ENCODE results near the gene ATP4A. TPM values are rescaled to one million over a fixed set of nuclear protein-coding genes. Genes with fewer than 3 reads are reported as not detected.

Gene ATP4A
- total RNA-seq: not detected
- long read RNA-seq: 0 reads

GRCh38 chr19:35563207-35563829 lies at the start of gene ATP4A:
TSS of gene ATP4A (minus strand) at chr19:35563658. CDS start at chr19:35563629, 29 bp downstream.
- H3K27me3 ChIP-seq: peaks cover 17% of the 10 kb centered on the region

DNA sequence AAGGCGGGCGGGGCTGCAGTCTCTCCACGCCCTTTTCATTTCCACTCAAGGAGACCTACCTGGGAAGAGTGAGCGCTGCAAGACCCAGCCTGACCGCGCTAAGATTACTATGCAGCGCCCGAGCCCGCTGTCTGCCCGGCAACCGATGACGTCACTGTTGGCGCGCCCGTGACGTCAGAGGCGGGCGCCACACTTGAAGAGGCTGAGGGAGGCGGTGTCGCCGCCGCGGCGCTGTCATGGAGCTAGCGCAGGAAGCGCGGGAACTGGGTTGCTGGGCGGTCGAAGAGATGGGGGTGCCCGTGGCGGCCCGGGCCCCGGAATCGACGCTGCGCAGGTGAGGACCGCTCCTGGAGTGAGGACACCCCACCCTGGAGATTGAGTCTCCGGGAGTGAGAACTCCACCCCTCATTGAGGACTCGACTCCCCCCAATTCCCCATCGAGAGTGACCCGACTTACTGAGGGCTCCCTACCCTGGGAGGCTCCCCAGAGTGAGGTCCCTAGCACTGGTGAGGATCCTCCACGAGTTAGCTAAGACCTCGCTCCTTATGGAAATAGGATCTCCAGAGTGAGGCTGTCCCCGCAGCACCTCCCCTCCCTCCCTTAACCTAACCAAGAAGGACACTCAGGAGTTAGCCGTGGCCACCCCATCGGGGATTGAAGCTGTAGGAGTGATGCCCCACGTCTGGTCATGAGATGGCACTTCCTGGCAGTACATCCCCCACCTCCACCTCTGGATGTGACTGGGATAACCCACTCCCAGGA lies 49.3 kb upstream of the ATP4A start, which contains the start of gene HAUS5:
TSS of gene HAUS5 (plus strand) at position 177 of the 763 bp plus-strand sequence. CDS start at position 237, 60 bp downstream.
- no peak for TF ChIP-seq CTCF (IDR thresholded peaks at IDR 0.05)
- intact Hi-C loops (cut with DNase I): no loop called here
- H3K36me3 ChIP-seq: no peaks in the 10 kb centered on the region
- peak within 1 kb of the TSS; percentile 71 for H3K27ac ChIP-seq
- peak; percentile 93 for ATAC-seq
- H3K9me3 ChIP-seq: no peaks in the 10 kb centered on the region
- DNase-seq: peak; percentile 95
- H3K27me3 ChIP-seq: no peaks in the 10 kb centered on the region
- peaks cover 5% of the 10 kb centered on the region for H3K4me1 ChIP-seq
- H3K4me3 ChIP-seq: peak within 1 kb of the TSS; percentile 78

More at GRCh38 chr19:35563207-35563829, at the start of gene ATP4A:
- peaks cover 1% of the 10 kb centered on the region for H3K4me1 ChIP-seq
- no peak within 1 kb of the TSS for H3K4me3 ChIP-seq
- TF ChIP-seq CTCF (IDR thresholded peaks at IDR 0.05): no peak
- H3K9me3 ChIP-seq: no peaks in the 10 kb centered on the region
- no peak within 1 kb of the TSS for H3K27ac ChIP-seq
- H3K36me3 ChIP-seq: no peaks in the 10 kb centered on the region
- peak; percentile 48 for DNase-seq
- peak; percentile 9 for ATAC-seq
- intact Hi-C loops (cut with DNase I): no loop called here

GRCh38 chr19:35612224-35612558 lies 48.7 kb upstream of the ATP4A start:
- no peak for TF ChIP-seq CTCF (IDR thresholded peaks at IDR 0.05)
- DNase-seq: no peak
- Histone ChIP-seq H3K27ac (no peak overlapping the region), H3K4me1 (peaks cover 5% of the 10 kb centered on the region), H3K9me3 (no peaks in the 10 kb centered on the region), H3K36me3 (no peaks in the 10 kb centered on the region), H3K27me3 (no peaks in the 10 kb centered on the region), H3K4me3 (peak overlapping the region; percentile 78)
- ATAC-seq: no peak
- intact Hi-C loops (cut with DNase I): no loop called here

DNA sequence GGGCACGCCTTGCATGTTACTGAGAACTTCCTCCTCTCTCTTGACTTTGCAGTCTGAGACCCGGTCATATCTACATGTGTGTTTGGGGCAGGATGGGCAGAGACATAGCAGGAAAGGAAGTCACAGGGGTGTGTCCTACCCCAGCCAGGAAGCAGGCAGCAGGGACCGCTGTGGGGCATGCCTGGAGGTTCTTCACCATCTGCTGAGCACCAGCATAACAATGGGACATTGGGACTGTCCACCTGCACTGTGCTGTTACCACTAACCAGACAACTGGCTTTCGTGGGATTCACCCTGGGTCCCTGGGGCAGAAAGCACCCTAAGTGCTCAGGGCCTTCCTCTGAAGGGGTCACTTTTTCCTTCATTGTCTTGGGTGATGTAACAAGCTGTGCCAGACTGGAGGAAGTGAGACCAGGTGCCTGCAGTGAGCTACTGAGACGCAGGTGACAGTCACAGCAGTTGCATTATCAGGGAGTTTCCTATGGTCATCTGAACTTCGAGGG lies 46.4 kb upstream of the ATP4A start:
- Histone ChIP-seq H3K36me3 (no peaks in the 10 kb centered on the region), H3K9me3 (no peaks in the 10 kb centered on the region), H3K4me3 (no peak overlapping the region), H3K27me3 (no peaks in the 10 kb centered on the region), H3K4me1 (peaks cover 5% of the 10 kb centered on the region), H3K27ac (no peak overlapping the region)
- ATAC-seq (peak; percentile 15), DNase-seq (no peak)
- no peak for TF ChIP-seq CTCF (IDR thresholded peaks at IDR 0.05)
- intact Hi-C loops (cut with DNase I): no loop called here

GRCh38 chr19:35608251-35608650 lies 44.8 kb upstream of the ATP4A start:
- no peak for TF ChIP-seq CTCF (IDR thresholded peaks at IDR 0.05)
- no peak for ATAC-seq
- H3K4me1 ChIP-seq: peaks cover 5% of the 10 kb centered on the region
- no peak overlapping the region for H3K27ac ChIP-seq
- intact Hi-C loops (cut with DNase I): no loop called here
- no peaks in the 10 kb centered on the region for H3K27me3 ChIP-seq
- no peak for DNase-seq
- H3K4me3 ChIP-seq: no peak overlapping the region
- no peaks in the 10 kb centered on the region for H3K36me3 ChIP-seq
- no peaks in the 10 kb centered on the region for H3K9me3 ChIP-seq
